PFSK-1 (cell line): ENCODE results near the gene MFAP4.

Experiments used
- FOXP2 ChIP-seq: optimal IDR thresholded peaks from 2 replicates; pipeline ENCODE3; 2011; ENCODE audit warnings: borderline replicate concordance, control low read depth, inconsistent platforms; ENCODE audit not compliant: insufficient read depth; ENCODE audit errors: extremely low read length, extremely low read depth
- POLR2AphosphoS5 ChIP-seq: IDR thresholded peaks from 2 replicates; pipeline ENCODE4 v1.6.1; 2012; ENCODE audit warnings: low read depth, mild to moderate bottlenecking, control low read depth, low read length, moderate library complexity
- SIN3A ChIP-seq: IDR thresholded peaks from 2 replicates; pipeline ENCODE4 v1.6.1; 2012; ENCODE audit warnings: mild to moderate bottlenecking, low read length, moderate library complexity, borderline replicate concordance; ENCODE audit not compliant: insufficient read depth
- TAF1 ChIP-seq: IDR thresholded peaks from 2 replicates; pipeline ENCODE4 v1.6.1; 2012; ENCODE audit warnings: low read length, control low read depth, borderline replicate concordance; ENCODE audit not compliant: insufficient read depth
- TF ChIP-seq, protein P1 (sequence below), 2 experiments: IDR thresholded peaks; 2 replicates each; pipeline versions ENCODE4 v1.6.1 to v1.8.0; 2011 to 2012; ENCODE audit warnings: low read depth in 2 of 2, low read length in 2 of 2, control low read depth in 1 of 2, inconsistent platforms in 1 of 2, mild to moderate bottlenecking in 1 of 2, moderate library complexity in 1 of 2; ENCODE audit not compliant: insufficient read depth in 1 of 2

DNA sequence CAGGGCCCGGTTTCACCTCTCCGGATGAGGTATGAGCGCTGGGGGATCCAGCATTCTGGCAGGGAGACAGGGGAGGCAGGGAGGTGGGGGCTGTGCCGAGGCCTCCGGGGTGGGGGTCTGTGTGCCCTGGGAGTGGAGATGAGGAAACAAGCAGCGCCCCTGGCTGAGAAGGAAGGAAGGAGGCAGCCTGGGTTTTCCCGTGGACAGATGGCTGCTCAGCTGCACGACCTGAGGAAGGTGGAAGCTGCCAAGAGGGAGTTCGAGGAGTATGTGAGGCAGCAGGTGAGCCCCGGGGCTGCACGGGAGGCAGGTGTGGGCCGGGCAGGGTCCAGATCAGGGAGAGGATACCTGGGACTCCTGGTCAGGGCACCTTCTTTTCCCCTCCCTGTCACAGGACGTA lies 28.3 kb upstream of the MFAP4 start:
- TF ChIP-seq POLR2AphosphoS5 (no peak), TAF1 (no peak), SIN3A (no peak), FOXP2 (no peak)
- TF ChIP-seq, protein P1, sequence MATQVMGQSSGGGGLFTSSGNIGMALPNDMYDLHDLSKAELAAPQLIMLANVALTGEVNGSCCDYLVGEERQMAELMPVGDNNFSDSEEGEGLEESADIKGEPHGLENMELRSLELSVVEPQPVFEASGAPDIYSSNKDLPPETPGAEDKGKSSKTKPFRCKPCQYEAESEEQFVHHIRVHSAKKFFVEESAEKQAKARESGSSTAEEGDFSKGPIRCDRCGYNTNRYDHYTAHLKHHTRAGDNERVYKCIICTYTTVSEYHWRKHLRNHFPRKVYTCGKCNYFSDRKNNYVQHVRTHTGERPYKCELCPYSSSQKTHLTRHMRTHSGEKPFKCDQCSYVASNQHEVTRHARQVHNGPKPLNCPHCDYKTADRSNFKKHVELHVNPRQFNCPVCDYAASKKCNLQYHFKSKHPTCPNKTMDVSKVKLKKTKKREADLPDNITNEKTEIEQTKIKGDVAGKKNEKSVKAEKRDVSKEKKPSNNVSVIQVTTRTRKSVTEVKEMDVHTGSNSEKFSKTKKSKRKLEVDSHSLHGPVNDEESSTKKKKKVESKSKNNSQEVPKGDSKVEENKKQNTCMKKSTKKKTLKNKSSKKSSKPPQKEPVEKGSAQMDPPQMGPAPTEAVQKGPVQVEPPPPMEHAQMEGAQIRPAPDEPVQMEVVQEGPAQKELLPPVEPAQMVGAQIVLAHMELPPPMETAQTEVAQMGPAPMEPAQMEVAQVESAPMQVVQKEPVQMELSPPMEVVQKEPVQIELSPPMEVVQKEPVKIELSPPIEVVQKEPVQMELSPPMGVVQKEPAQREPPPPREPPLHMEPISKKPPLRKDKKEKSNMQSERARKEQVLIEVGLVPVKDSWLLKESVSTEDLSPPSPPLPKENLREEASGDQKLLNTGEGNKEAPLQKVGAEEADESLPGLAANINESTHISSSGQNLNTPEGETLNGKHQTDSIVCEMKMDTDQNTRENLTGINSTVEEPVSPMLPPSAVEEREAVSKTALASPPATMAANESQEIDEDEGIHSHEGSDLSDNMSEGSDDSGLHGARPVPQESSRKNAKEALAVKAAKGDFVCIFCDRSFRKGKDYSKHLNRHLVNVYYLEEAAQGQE (IDR thresholded peaks at IDR 0.05; ENCODE audit: insufficient read depth in 1 of 2, low read depth in 2 of 2, low read length in 2 of 2), result no peak
